Measurements from ENCODE around the gene EPM2A.

Gene EPM2A

DNA sequence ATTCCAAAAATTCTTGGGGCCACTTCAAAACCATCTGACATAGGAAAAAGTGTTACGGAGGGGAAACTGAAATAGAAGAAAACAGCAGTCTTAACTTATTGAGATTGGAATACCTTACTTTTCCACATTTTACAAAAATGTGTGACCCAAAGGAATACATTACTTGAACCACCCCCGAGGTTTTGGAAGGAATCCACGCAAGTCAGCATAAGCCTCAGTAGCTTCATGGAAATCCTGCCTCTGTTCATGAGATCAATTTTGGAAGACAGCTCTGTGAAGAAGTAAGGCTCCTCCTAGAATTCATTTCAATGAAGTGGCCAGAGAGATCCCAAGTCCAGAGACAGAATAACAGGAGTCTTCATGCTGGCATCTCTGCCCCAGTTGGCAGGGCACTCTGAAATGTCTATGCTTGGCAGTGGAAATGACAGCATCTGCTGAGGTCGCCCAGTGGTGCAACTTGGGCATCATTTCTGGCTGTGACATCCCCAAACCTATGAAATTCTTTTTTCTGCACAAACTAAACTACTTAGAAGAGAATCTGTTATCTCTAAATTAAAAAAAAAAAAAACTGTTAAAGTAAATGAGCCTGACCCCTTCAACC lies 132.5 kb downstream of the EPM2A start:
- no peak for DNase-seq (ENCODE audit: low spot score)

DNA sequence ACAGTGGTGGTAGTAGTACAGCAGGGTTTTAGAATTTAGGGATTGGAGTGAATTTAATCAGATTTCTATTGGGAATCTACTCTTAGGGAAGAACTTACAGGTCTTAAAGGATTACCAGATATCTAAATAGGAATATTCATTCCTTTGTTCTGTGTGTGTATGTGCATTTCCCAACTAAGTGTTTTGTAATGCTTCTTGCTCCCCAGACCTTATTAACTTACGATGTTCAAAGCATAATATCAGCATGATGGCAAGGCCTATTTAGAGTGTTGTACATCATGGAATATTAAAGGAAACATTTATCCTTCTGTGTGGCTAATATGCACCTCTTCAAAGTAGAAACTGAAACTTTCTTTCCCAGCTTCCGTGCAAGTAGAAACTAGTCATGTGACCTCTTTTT lies 133.9 kb downstream of the EPM2A start:
- DNase-seq (ENCODE audit: low spot score) = no peak

DNA sequence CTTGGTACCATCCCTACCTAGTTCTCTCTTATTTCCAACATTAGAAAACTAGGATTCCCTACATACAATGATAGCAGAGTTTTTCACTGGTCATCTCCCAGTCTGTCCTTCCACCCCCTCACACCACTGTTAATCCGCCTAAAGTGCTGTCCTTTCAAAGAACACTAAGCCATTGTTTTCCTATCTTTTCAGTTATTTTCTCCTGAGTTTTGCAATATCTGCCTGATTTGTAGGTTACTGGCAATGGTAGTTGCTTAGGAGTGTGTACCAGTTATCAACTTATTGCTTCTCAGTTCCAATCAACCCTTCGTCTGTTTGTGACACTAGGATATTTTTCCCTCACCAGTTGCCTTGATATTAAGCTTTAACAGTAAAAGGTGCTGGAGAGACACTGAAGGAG lies 135.0 kb downstream of the EPM2A start:
- DNase-seq (ENCODE audit: low spot score) = no peak

DNA sequence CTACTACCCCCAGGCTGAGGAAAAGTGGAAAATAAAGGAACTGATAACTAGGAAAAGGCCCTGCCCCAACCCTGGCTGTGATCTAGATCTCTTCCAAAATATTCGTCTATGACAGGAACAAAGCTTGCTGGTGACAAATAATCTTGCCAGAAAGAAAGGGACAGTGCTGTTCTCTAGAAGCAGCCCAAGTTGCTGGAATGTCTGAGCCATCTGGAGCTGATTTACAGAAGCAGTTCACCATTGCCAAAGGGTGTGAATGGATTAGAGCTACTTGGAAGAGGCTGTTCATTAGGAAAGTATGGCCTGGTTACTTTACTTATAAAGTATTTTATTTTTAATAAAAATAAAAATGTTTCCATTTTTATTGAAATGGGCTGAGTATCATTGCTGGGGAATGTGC lies 146.3 kb downstream of the EPM2A start:
- DNase-seq (ENCODE audit: low spot score) = no peak

DNA sequence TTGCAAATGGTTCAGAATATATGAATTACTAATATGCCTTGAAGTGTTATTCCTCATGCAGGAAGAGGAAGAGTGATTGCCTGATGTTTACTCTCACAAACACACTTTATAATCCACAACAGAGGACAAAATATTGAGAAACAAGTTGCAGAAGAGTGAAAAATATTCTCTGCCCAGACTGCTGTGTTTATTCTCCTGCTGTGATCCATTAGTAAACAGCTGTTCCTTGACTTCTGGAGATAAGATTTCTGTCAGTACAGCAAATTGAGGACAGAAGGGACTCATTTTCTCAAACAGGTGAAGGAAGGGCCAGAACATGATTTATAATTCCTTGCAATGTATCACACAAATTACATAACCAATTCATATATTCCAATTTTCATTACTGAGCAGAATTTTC lies 148.0 kb downstream of the EPM2A start:
- no peak for DNase-seq (ENCODE audit: low spot score)

DNA sequence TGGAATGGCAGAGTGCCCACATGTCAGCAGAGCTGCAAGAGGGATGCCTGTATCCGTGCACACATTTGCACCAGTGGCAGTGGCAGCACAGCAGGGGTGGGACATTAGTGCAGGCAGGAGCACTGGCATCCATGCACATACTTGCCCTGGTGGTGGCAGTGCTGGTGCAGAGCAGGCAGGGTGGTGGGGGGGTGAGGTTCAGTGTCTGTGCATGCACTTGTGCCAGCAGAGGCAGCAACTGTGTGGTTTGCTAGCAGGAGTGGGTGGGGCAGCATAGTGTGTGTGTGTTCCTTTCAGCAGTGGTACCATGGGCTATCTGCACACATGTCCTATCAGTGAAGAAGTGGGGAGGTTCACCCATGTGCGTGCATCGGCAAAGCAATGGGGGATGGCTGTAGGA lies 151.6 kb downstream of the EPM2A start:
- DNase-seq (ENCODE audit: low spot score) = no peak
